Stimulated activated CD4-positive, alpha-beta T cell treated with anti-CD3 and anti-CD28 coated beads, Interleukin-1b, Interleukin-23, amount 100 ng/mL, for 1 hour (primary cell): ENCODE measurements around the gene ANKH.

Experiments used
- DNase-seq, 2 donors: peaks; one replicate each; pipeline ENCODE4 v3.0.0-alpha.2; 2020; ENCODE audit warnings: low read depth in 2 of 2

Gene ANKH

GRCh38 chr5:14685757-14686156, 185.8 kb downstream of the ANKH start:
- no peak for DNase-seq

- no peak for DNase-seq
Observed at GRCh38 chr5:14684757-14685156, 186.8 kb downstream of the ANKH start.

- DNase-seq = no peak
Observed at GRCh38 chr5:14683906-14684455, 187.6 kb downstream of the ANKH start.

GRCh38 chr5:14681236-14681752, 190.3 kb downstream of the ANKH start:
- DNase-seq = no peak

GRCh38 chr5:14679595-14679994, 192.0 kb downstream of the ANKH start:
- no peak for DNase-seq

- no peak for DNase-seq
Observed at GRCh38 chr5:14678773-14679334, 192.7 kb downstream of the ANKH start.

GRCh38 chr5:14676320-14676719, 195.3 kb downstream of the ANKH start:
- DNase-seq = no peak

GRCh38 chr5:14675865-14676300, 195.7 kb downstream of the ANKH start:
- DNase-seq = no peak

- no peak for DNase-seq
Observed at GRCh38 chr5:14674983-14675854, 196.4 kb downstream of the ANKH start.

- DNase-seq = no peak
Observed at GRCh38 chr5:14673443-14673842, 198.1 kb downstream of the ANKH start.

GRCh38 chr5:14672484-14673394, 198.8 kb downstream of the ANKH start:
- DNase-seq = no peak

GRCh38 chr5:14672082-14672481, 199.5 kb downstream of the ANKH start:
- DNase-seq = no peak

- no peak for DNase-seq
Observed at GRCh38 chr5:14671414-14671813, 200.2 kb downstream of the ANKH start.

- DNase-seq = no peak
Observed at GRCh38 chr5:14669975-14670374, 201.6 kb downstream of the ANKH start.

GRCh38 chr5:14669415-14669814, 202.2 kb downstream of the ANKH start:
- no peak for DNase-seq

GRCh38 chr5:14668181-14668591, 203.4 kb downstream of the ANKH start:
- no peak for DNase-seq

GRCh38 chr5:14667770-14668169, 203.8 kb downstream of the ANKH start:
- DNase-seq = no peak

- DNase-seq = no peak
Observed at GRCh38 chr5:14667290-14667689, 204.3 kb downstream of the ANKH start.

GRCh38 chr5:14666357-14666756, 205.2 kb downstream of the ANKH start:
- DNase-seq = no peak

GRCh38 chr5:14665949-14666348, 205.6 kb downstream of the ANKH start:
- DNase-seq = no peak

GRCh38 chr5:14665101-14665822, 206.3 kb downstream of the ANKH start:
- no peak for DNase-seq
